ENCODE data around the gene SLC9A2.

- TF ChIP-seq, protein P1, sequence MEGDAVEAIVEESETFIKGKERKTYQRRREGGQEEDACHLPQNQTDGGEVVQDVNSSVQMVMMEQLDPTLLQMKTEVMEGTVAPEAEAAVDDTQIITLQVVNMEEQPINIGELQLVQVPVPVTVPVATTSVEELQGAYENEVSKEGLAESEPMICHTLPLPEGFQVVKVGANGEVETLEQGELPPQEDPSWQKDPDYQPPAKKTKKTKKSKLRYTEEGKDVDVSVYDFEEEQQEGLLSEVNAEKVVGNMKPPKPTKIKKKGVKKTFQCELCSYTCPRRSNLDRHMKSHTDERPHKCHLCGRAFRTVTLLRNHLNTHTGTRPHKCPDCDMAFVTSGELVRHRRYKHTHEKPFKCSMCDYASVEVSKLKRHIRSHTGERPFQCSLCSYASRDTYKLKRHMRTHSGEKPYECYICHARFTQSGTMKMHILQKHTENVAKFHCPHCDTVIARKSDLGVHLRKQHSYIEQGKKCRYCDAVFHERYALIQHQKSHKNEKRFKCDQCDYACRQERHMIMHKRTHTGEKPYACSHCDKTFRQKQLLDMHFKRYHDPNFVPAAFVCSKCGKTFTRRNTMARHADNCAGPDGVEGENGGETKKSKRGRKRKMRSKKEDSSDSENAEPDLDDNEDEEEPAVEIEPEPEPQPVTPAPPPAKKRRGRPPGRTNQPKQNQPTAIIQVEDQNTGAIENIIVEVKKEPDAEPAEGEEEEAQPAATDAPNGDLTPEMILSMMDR (conservative IDR thresholded peaks at IDR 0.05; ENCODE audit: low read depth, low read length): no peak
- TF ChIP-seq EZH2 (IDR thresholded peaks at IDR 0.05; ENCODE audit: low read length, unreplicated experiment) (no peak), EZH2phosphoT487 (IDR thresholded peaks at IDR 0.05; ENCODE audit: borderline replicate concordance, low read length) (no peak)
Observed at GRCh38 chr2:102698369-102699111, 79.2 kb downstream of the SLC9A2 start.

All from PC-3 (cell line).